HCT116 (cell line): ENCODE measurements around the gene C2CD2L. TPM values are rescaled to one million over a fixed set of nuclear protein-coding genes. Genes with fewer than 3 reads are reported as not detected.
A peak's percentile ranks its signal among the peaks of the same experiment; 100 is the strongest.

Experiments
- ATAC-seq: fragments of 200-7000 bp; cut with Tn5 transposase; 2 replicates; pipeline ENCODE4 v1.9.1; 2020; ENCODE audit warnings: mild to moderate bottlenecking, moderate library complexity
- BruUV-seq: library from RNA; stranded (reverse); fragments of 400-500 nt; replicated peaks from 2 replicates; lab custom pipeline; 2021; lab: Mats Ljungman, UMichigan
- CTCF ChIA-PET: fragments of 300-600 bp; sonication (Branson Sonifier 250); formaldehyde crosslinking; loops from one replicate; lab custom pipeline; 2021; ENCODE audit warnings: antibody characterized with exemption; lab: Charles Lee
- POLR2A ChIA-PET: fragments of 300-600, 350-600 bp; sonication (Branson Sonifier 250); formaldehyde crosslinking; loops from one replicate; lab custom pipeline; 2021; ENCODE audit warnings: antibody characterized with exemption; lab: Charles Lee
- RAD21 ChIA-PET, 2 experiments: fragments of 300-600 bp; sonication (Branson Sonifier 250); formaldehyde crosslinking; loops; one replicate each; lab custom pipeline; 2023; ENCODE audit warnings: low total read pairs in 2 of 2; ENCODE audit not compliant: uncharacterized antibody in 2 of 2, unreplicated experiment in 2 of 2, low non-redundant PET in 1 of 2; lab: Charles Lee
- DNase-seq: peaks from one replicate; pipeline ENCODE4 v3.0.0-alpha.2; 2010; ENCODE audit warnings: low read depth, low spot score
- H2AFZ ChIP-seq: fragments of 200-600 bp; shearing (Covaris generic), sonication (generic); 2 replicates; pipeline ENCODE4 v1.6.1; 2017; ENCODE audit warnings: low read depth, mixed run types, mixed read lengths, antibody characterized with exemption, low read length; ENCODE audit not compliant: poor library complexity, severe bottlenecking
- H3K27ac ChIP-seq: 2 replicates; pipeline ENCODE4 v1.5.1; 2012; ENCODE audit warnings: low read depth, low read length
- H3K27me3 ChIP-seq: fragments of 200-600 bp; sonication (generic); 2 replicates; pipeline ENCODE4 v1.6.1; 2016; ENCODE audit warnings: mixed run types, low read length, mixed read lengths; ENCODE audit not compliant: insufficient read depth
- H3K36me3 ChIP-seq, 2 experiments: fragments of 200-500 bp in 1 of 2; fragments of 200-600 bp in 1 of 2; sonication (Bioruptor generic) in 1 of 2; sonication (generic) in 1 of 2; 2 replicates each; pipeline versions ENCODE4 v1.5.1 to v1.6.1; 2014 to 2016; ENCODE audit warnings: low read length in 2 of 2, inconsistent platforms in 1 of 2, mixed read lengths in 1 of 2, mixed run types in 1 of 2; ENCODE audit not compliant: insufficient read depth in 2 of 2, control insufficient read depth in 1 of 2
- H3K4me1 ChIP-seq, 2 experiments: fragments of 200-600 bp in 1 of 2; sonication (generic) in 1 of 2; 2 replicates each; pipeline versions ENCODE4 v1.5.1 to v1.6.1; 2012 to 2017; ENCODE audit warnings: low read length in 2 of 2, inconsistent platforms in 1 of 2, mild to moderate bottlenecking in 1 of 2, mixed read lengths in 1 of 2, mixed run types in 1 of 2, moderate library complexity in 1 of 2; ENCODE audit not compliant: insufficient read depth in 2 of 2, control insufficient read depth in 1 of 2
- H3K4me2 ChIP-seq: fragments of 200-600 bp; sonication (generic); 2 replicates; pipeline ENCODE4 v1.6.1; 2017; ENCODE audit warnings: mixed run types, low read length, mixed read lengths
- H3K4me3 ChIP-seq, 2 experiments: fragments of 200-600 bp in 1 of 2; sonication (generic) in 1 of 2; replicated peaks in 1 of 2; 2 replicates each; pipeline ENCODE4 v1.5.1; 2011 to 2016; ENCODE audit warnings: low read length in 2 of 2, control low read depth in 1 of 2, low read depth in 1 of 2, mild to moderate bottlenecking in 1 of 2, mixed read lengths in 1 of 2, mixed run types in 1 of 2
- H3K79me2 ChIP-seq: fragments of 200-600 bp; sonication (generic); 2 replicates; pipeline ENCODE4 v1.6.1; 2017; ENCODE audit warnings: mild to moderate bottlenecking, mixed run types, low read length, moderate library complexity, mixed read lengths; ENCODE audit not compliant: insufficient read depth
- H3K9ac ChIP-seq: fragments of 200-600 bp; sonication (generic); 2 replicates; pipeline ENCODE4 v1.6.1; 2016; ENCODE audit warnings: low read length, mixed read lengths
- H3K9me2 ChIP-seq: fragments of 200-600 bp; sonication (generic), shearing (Covaris generic); 2 replicates; pipeline ENCODE4 v1.6.1; 2017; ENCODE audit warnings: mixed run types, mild to moderate bottlenecking, moderate library complexity; ENCODE audit not compliant: insufficient read depth
- H3K9me3 ChIP-seq, 2 experiments: fragments of 200-500 bp in 1 of 2; fragments of 200-600 bp in 1 of 2; sonication (Bioruptor generic) in 1 of 2; sonication (generic) in 1 of 2; 2 replicates each; pipeline ENCODE4 v1.6.1; 2014 to 2017; ENCODE audit warnings: low read length in 2 of 2, mixed read lengths in 2 of 2, inconsistent platforms in 1 of 2, low read depth in 1 of 2, mild to moderate bottlenecking in 1 of 2, mixed run types in 1 of 2, moderate library complexity in 1 of 2; ENCODE audit not compliant: control insufficient read depth in 1 of 2, insufficient read depth in 1 of 2
- H4K20me1 ChIP-seq: fragments of 200-600 bp; sonication (generic), shearing (Covaris generic); 2 replicates; pipeline ENCODE4 v1.6.1; 2017; ENCODE audit warnings: mixed run types, mild to moderate bottlenecking, moderate library complexity; ENCODE audit not compliant: insufficient read depth
- ATF3 ChIP-seq: IDR thresholded peaks from 2 replicates; pipeline ENCODE4 v1.6.1; 2012
- CBX3 ChIP-seq: IDR thresholded peaks from 2 replicates; pipeline ENCODE4 v1.6.1; 2012; ENCODE audit warnings: low read depth
- CEBPB ChIP-seq: IDR thresholded peaks from 2 replicates; pipeline ENCODE4 v1.6.1; 2012; ENCODE audit warnings: low read depth
- ELF1 ChIP-seq: IDR thresholded peaks from 2 replicates; pipeline ENCODE4 v1.6.1; 2012; ENCODE audit warnings: low read depth, borderline replicate concordance
- EZH2 ChIP-seq: fragments of 200-600 bp; sonication (generic); IDR thresholded peaks from 2 replicates; pipeline ENCODE4 v1.6.1; 2017; ENCODE audit warnings: antibody characterized with exemption, mixed run types
- EZH2phosphoT487 ChIP-seq: fragments of 200-600 bp; IDR thresholded peaks from 2 replicates; pipeline ENCODE4 v1.6.1; 2018; ENCODE audit warnings: antibody characterized with exemption, borderline replicate concordance
- FOSL1 ChIP-seq: IDR thresholded peaks from 2 replicates; pipeline ENCODE4 v1.6.1; 2012; ENCODE audit warnings: low read depth
- POLR2AphosphoS5 ChIP-seq: IDR thresholded peaks from 2 replicates; pipeline ENCODE4 v1.6.1; 2011; ENCODE audit warnings: mild to moderate bottlenecking, low read depth, low read length, moderate library complexity
- RAD21 ChIP-seq: IDR thresholded peaks from 2 replicates; pipeline ENCODE4 v1.6.1; 2012; ENCODE audit warnings: low read depth, mild to moderate bottlenecking
- REST ChIP-seq: IDR thresholded peaks from 2 replicates; pipeline ENCODE4 v1.6.1; 2012; ENCODE audit warnings: low read depth
- YY1 ChIP-seq: IDR thresholded peaks from 2 replicates; pipeline ENCODE4 v1.6.1; 2011; ENCODE audit warnings: low read length, low read depth, moderate library complexity, mild to moderate bottlenecking; ENCODE audit not compliant: insufficient replicate concordance; ENCODE audit errors: extremely low read depth
- ZBTB33 ChIP-seq: IDR thresholded peaks from 2 replicates; pipeline ENCODE4 v1.6.1; 2011; ENCODE audit warnings: mild to moderate bottlenecking, low read length, moderate library complexity; ENCODE audit not compliant: insufficient replicate concordance; ENCODE audit errors: extremely low read depth
- ZFX ChIP-seq: fragments of 450-650 bp; IDR thresholded peaks from 2 replicates; pipeline ENCODE4 v1.6.1; 2017
- ZNF274 ChIP-seq: fragments of 200-500 bp; sonication (Bioruptor generic); IDR thresholded peaks from 2 replicates; pipeline ENCODE4 v1.6.1; 2014; ENCODE audit warnings: mild to moderate bottlenecking, low read depth, low read length, inconsistent platforms
- intact Hi-C: fragments of 100-400 bp; cut with micrococcal nuclease; formaldehyde crosslinking; loops from 2 replicates; pipeline ENCODE4 v1.10.0; 2022
- total RNA-seq: library from RNA; stranded (reverse); gene quantifications from one replicate; pipeline ENCODE4 v1.2.1, GENCODE V29; 2021; ENCODE audit not compliant: unreplicated experiment
- TF ChIP-seq, protein P1 (sequence below), 3 experiments: fragments of 200-600 bp in 1 of 3; sonication (generic) in 1 of 3; IDR thresholded peaks in 2 of 3; conservative IDR thresholded peaks in 1 of 3; 2 replicates each; pipeline ENCODE4 v1.5.1; 2012 to 2017; ENCODE audit warnings: low read depth in 2 of 3, low read length in 2 of 3, antibody characterized with exemption in 1 of 3, borderline replicate concordance in 1 of 3, control low read depth in 1 of 3, mild to moderate bottlenecking in 1 of 3, mixed read lengths in 1 of 3, mixed run types in 1 of 3, moderate library complexity in 1 of 3; ENCODE audit not compliant: insufficient read depth in 1 of 3

The C2CD2L gene
- total RNA-seq, 1 experiment from 2014 or later, result 12.4 TPM

- no peak for TF ChIP-seq FOSL1
- TF ChIP-seq ELF1, result no peak
- no peak for TF ChIP-seq YY1
- TF ChIP-seq ZFX, result peak; percentile 15; the same call in 1 of the 2 replicates
- no peak for TF ChIP-seq ATF3
- TF ChIP-seq POLR2AphosphoS5, result peak; percentile 87
- TF ChIP-seq CEBPB, result no peak
- TF ChIP-seq ZBTB33, result no peak
- TF ChIP-seq ZNF274, result no peak
- no peak for TF ChIP-seq RAD21
These were observed 14.1 kb downstream of the C2CD2L start, which contains the start of gene HINFP (continued) for GRCh38 chr11:119121008-119121810.

- Histone ChIP-seq H3K9ac (peak overlapping the region; percentile 87), H3K4me1 (peaks cover 20 to 35% of the 10 kb centered on the region in 2 experiments), H3K27me3 (no peaks in the 10 kb centered on the region), H3K4me3 (peak overlapping the region; percentile 97 to 99), H3K9me3 (no peaks in the 10 kb centered on the region), H2AFZ (no peak overlapping the region), H4K20me1 (no peaks in the 10 kb centered on the region), H3K79me2 (peaks cover 25% of the 10 kb centered on the region), H3K27ac (peak overlapping the region; percentile 62), H3K4me2 (peak overlapping the region; percentile 87), H3K9me2 (no peaks in the 10 kb centered on the region), H3K36me3 (no peaks in the 10 kb centered on the region; a peak in 1 of 4 replicates)
- ChIA-PET CTCF (interaction anchor here (1.1 to 1.9 kb wide), 3 partner anchors 13 to 47 kb away, joined by 4 to 6 read pairs (median 5); partner anchors contain the start of genes HMBS and NLRX1), RAD21 (interaction anchor here in 1 of 2 experiments (0.6 kb wide), 1 partner anchor 20 kb away, joined by 4 read pairs; the partner anchor contains the start of gene DPAGT1), POLR2A (interaction anchor here (0.6 to 2.5 kb wide), 11 partner anchors 10 to 234 kb away, joined by 3 to 14 read pairs (median 5); partner anchors contain the start of genes C2CD2L, DPAGT1 and HMBS)
- no peak for ATAC-seq
- BruUV-seq, result TSS peak; percentile 79
- DNase-seq, result no peak
- intact Hi-C loops, result no loop called here
- TF ChIP-seq ATF3, result no peak
- no peak for TF ChIP-seq CEBPB
- TF ChIP-seq ELF1, result no peak
- TF ChIP-seq, protein P1, sequence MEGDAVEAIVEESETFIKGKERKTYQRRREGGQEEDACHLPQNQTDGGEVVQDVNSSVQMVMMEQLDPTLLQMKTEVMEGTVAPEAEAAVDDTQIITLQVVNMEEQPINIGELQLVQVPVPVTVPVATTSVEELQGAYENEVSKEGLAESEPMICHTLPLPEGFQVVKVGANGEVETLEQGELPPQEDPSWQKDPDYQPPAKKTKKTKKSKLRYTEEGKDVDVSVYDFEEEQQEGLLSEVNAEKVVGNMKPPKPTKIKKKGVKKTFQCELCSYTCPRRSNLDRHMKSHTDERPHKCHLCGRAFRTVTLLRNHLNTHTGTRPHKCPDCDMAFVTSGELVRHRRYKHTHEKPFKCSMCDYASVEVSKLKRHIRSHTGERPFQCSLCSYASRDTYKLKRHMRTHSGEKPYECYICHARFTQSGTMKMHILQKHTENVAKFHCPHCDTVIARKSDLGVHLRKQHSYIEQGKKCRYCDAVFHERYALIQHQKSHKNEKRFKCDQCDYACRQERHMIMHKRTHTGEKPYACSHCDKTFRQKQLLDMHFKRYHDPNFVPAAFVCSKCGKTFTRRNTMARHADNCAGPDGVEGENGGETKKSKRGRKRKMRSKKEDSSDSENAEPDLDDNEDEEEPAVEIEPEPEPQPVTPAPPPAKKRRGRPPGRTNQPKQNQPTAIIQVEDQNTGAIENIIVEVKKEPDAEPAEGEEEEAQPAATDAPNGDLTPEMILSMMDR (IDR thresholded peaks at IDR 0.05 in 2 of 3, conservative IDR thresholded peaks at IDR 0.05 in 1 of 3; ENCODE audit: borderline replicate concordance in 1 of 3, insufficient read depth in 1 of 3, low read depth in 2 of 3, low read length in 2 of 3), result no peak
- no peak for TF ChIP-seq REST
- TF ChIP-seq CBX3, result no peak
- TF ChIP-seq EZH2, result no peak
- TF ChIP-seq EZH2phosphoT487, result no peak
These were observed 14.6 kb downstream of the C2CD2L start for GRCh38 chr11:119121811-119122124.
